HepG2 (cell line): ENCODE measurements around the gene ENTPD1. TPM values are rescaled to one million over a fixed set of nuclear protein-coding genes. Genes with fewer than 3 reads are reported as not detected.

Source experiments
- ATAC-seq: fragments of 200-7000 bp; cut with Tn5 transposase; 3 replicates; pipeline ENCODE4 v1.9.1; 2020; ENCODE audit warnings: mild to moderate bottlenecking, moderate library complexity
- BruUV-seq: library from RNA; stranded (reverse); fragments of 400-500 nt; replicated peaks from 2 replicates; lab custom pipeline; 2021; lab: Mats Ljungman, UMichigan
- CTCF ChIA-PET: fragments of 300-600 bp; formaldehyde crosslinking; extraction: SDS; loops from one replicate; lab custom pipeline; 2021; ENCODE audit warnings: low total read pairs, inconsistent platforms, low intra/inter-chr PET ratio; lab: Yijun Ruan, JAX
- POLR2A ChIA-PET: fragments of 350-600 bp; sonication (Branson Sonifier 250); formaldehyde crosslinking; loops from one replicate; lab custom pipeline; 2020; ENCODE audit warnings: antibody characterized with exemption, inconsistent platforms; lab: Yijun Ruan, JAX
- DNase-seq: peaks from one replicate; pipeline ENCODE4 v3.0.0-alpha.2; 2015; ENCODE audit warnings: low spot score
- FAIRE-seq: peaks from 3 replicates; lab custom pipeline; 2011; peaks lifted over from hg19 to GRCh38; lab: Jason Lieb, UNC
- H2AFZ ChIP-seq: one replicate; pipeline ENCODE4 v1.6.1; 2011; ENCODE audit warnings: low read length, inconsistent platforms
- H3K27ac ChIP-seq: fragments of 300-600 bp; 3 replicates; pipeline ENCODE4 v1.8.0; 2011; ENCODE audit warnings: mixed run types, mild to moderate bottlenecking, mixed read lengths, low read length, inconsistent platforms; ENCODE audit not compliant: insufficient read depth; ENCODE audit errors: extremely low read length
- H3K27me3 ChIP-seq, 2 experiments: fragments of 200-600 bp in 1 of 2; 2 replicates in 1 of 2; 3 replicates in 1 of 2; pipeline versions ENCODE4 v1.6.0 to v1.8.0; 2011; ENCODE audit warnings: low read length in 2 of 2, mild to moderate bottlenecking in 2 of 2, moderate library complexity in 2 of 2, inconsistent platforms in 1 of 2; ENCODE audit not compliant: insufficient read depth in 2 of 2, control insufficient read depth in 1 of 2
- H3K36me3 ChIP-seq, 2 experiments: fragments of 200-600 bp in 1 of 2; replicated peaks in 1 of 2; 2 replicates in 1 of 2; 3 replicates in 1 of 2; pipeline versions ENCODE4 v1.5.1 to v1.8.0; 2011; ENCODE audit warnings: low read length in 2 of 2, inconsistent platforms in 1 of 2; ENCODE audit not compliant: insufficient read depth in 2 of 2, control insufficient read depth in 1 of 2
- H3K4me1 ChIP-seq: 2 replicates; pipeline ENCODE4 v1.5.1; 2012; ENCODE audit warnings: low read length, inconsistent platforms; ENCODE audit not compliant: insufficient read depth
- H3K4me2 ChIP-seq: 2 replicates; pipeline ENCODE4 v1.6.0; 2011; ENCODE audit warnings: low read depth, low read length, inconsistent platforms
- H3K4me3 ChIP-seq, 3 experiments: fragments of 200-600 bp in 1 of 3; sonication (generic), shearing (Covaris generic) in 1 of 3; replicated peaks in 1 of 3; 2 replicates each; pipeline ENCODE4 v1.5.1; 2011 to 2016; ENCODE audit warnings: low read length in 3 of 3, inconsistent platforms in 2 of 3, low read depth in 2 of 3, mild to moderate bottlenecking in 2 of 3, control low read depth in 1 of 3, mixed read lengths in 1 of 3; ENCODE audit not compliant: insufficient read depth in 1 of 3
- H3K79me2 ChIP-seq: one replicate; pipeline ENCODE4 v1.6.1; 2011; ENCODE audit warnings: low read length, inconsistent platforms; ENCODE audit not compliant: insufficient read depth
- H3K9ac ChIP-seq: 2 replicates; pipeline ENCODE4 v1.6.0; 2011; ENCODE audit warnings: mild to moderate bottlenecking, low read depth, low read length, inconsistent platforms; ENCODE audit not compliant: insufficient read depth
- H3K9me3 ChIP-seq: 2 replicates; pipeline ENCODE4 v1.5.1; 2012; ENCODE audit warnings: mild to moderate bottlenecking, low read length
- H4K20me1 ChIP-seq: 2 replicates; pipeline ENCODE4 v1.6.0; 2011; ENCODE audit warnings: inconsistent platforms, mild to moderate bottlenecking, low read length, moderate library complexity; ENCODE audit not compliant: insufficient read depth
- KAT8 ChIP-seq: IDR thresholded peaks from 2 replicates; pipeline ENCODE4 v1.6.1; 2016; ENCODE audit warnings: missing genetic modification reagents, missing compliant biosample characterization
- KDM3A ChIP-seq: IDR thresholded peaks from 2 replicates; pipeline ENCODE4 v1.6.1; 2018; ENCODE audit warnings: low read depth, missing compliant biosample characterization
- NFKBIZ ChIP-seq: IDR thresholded peaks from 2 replicates; pipeline ENCODE4 v1.6.1; 2018; ENCODE audit warnings: missing genetic modification reagents, missing compliant biosample characterization
- RAD51 ChIP-seq: fragments of 450-650 bp; IDR thresholded peaks from 2 replicates; pipeline ENCODE4 v1.6.1; 2016; ENCODE audit warnings: borderline replicate concordance
- RBFOX2 ChIP-seq: fragments of 200-400 bp; formaldehyde crosslinking; IDR thresholded peaks from 2 replicates; pipeline ENCODE4 v1.6.1; 2017; ENCODE audit warnings: low read depth, mild to moderate bottlenecking, low read length
- RBM39 ChIP-seq: fragments of 200-400 bp; formaldehyde crosslinking; IDR thresholded peaks from one replicate; pipeline ENCODE4 v1.6.1; 2018; ENCODE audit warnings: antibody characterized with exemption, mild to moderate bottlenecking, low read depth, low read length; ENCODE audit not compliant: poor library complexity, severe bottlenecking
- RORA ChIP-seq: sonication (generic); formaldehyde crosslinking; IDR thresholded peaks from 2 replicates; pipeline ENCODE4 v1.5.0; 2020; ENCODE audit warnings: mild to moderate bottlenecking, missing genetic modification reagents, moderate library complexity
- SMAD3 ChIP-seq: sonication (generic); formaldehyde crosslinking; IDR thresholded peaks from 2 replicates; pipeline ENCODE4 v1.4.0; 2020; ENCODE audit warnings: missing genetic modification reagents
- ZEB1 ChIP-seq: IDR thresholded peaks from 2 replicates; pipeline ENCODE4 v1.6.1; 2012; ENCODE audit warnings: mild to moderate bottlenecking, low read depth, inconsistent platforms; ENCODE audit not compliant: insufficient replicate concordance
- ZNF160 ChIP-seq: sonication (generic); formaldehyde crosslinking; IDR thresholded peaks from 2 replicates; pipeline ENCODE4 v1.8.0; 2022; ENCODE audit warnings: mild to moderate bottlenecking, inconsistent platforms, missing genetic modification reagents
- ZNF234 ChIP-seq: sonication (generic); formaldehyde crosslinking; conservative IDR thresholded peaks from 2 replicates; pipeline ENCODE4 v1.5.1; 2020; ENCODE audit warnings: mild to moderate bottlenecking, missing genetic modification reagents
- ZNF3 ChIP-seq: IDR thresholded peaks from 2 replicates; pipeline ENCODE4 v1.7.0; 2017; ENCODE audit warnings: inconsistent platforms
- ZNF772 ChIP-seq: sonication (generic); formaldehyde crosslinking; IDR thresholded peaks from 2 replicates; pipeline ENCODE4 v1.5.0; 2020; ENCODE audit warnings: mild to moderate bottlenecking, missing genetic modification reagents
- WGBS: methylation state at CpG from one replicate; pipeline ENCODE4 v1.1.6; 2017; ENCODE audit warnings: low lambda C conversion rate; 5-methylcytosine and 5-hydroxymethylcytosine counted together
- in situ Hi-C: cut with HindIII; loops from 2 replicates; pipeline ENCODE4 v1.10.0; 2017; ENCODE audit warnings: low pct_unique_long_range_greater_than_20kb; ENCODE audit not compliant: extremely low pct_ligation_motif_present
- intact Hi-C: fragments of 100-400 bp; cut with micrococcal nuclease; formaldehyde crosslinking; loops from one replicate; pipeline ENCODE4 v1.10.0; 2022; ENCODE audit not compliant: unreplicated experiment
- polyA plus RNA-seq, 8 experiments: library from polyadenylated mRNA; depleted of rRNA in 3 of 8; stranded (reverse) in 7 of 8; unstranded in 1 of 8; fragments of >200 nt; fragmentation: Illumina TruSeq in 4 of 8; extraction: Trizol in 4 of 8; gene quantifications; 2 replicates each; pipeline versions ENCODE4 v1.2.1 to v1.2.3, GENCODE V29; 2011 to 2016; ENCODE audit warnings: low read depth in 4 of 8, missing spikeins in 1 of 8, mixed read lengths in 1 of 8; ENCODE audit not compliant: insufficient read depth in 1 of 8
- total RNA-seq, 5 experiments: library from RNA; depleted of rRNA; stranded (reverse); fragments of >200 nt; fragmentation: Illumina TruSeq; extraction: Trizol; gene quantifications; 2 replicates each; pipeline ENCODE4 v1.2.3, GENCODE V29; 2016; ENCODE audit warnings: low read depth in 1 of 5
- TF ChIP-seq, protein P1 (sequence below): sonication (generic); formaldehyde crosslinking; IDR thresholded peaks from 2 replicates; pipeline ENCODE4 v1.4.0; 2020; ENCODE audit warnings: missing genetic modification reagents
- TF ChIP-seq, protein P2 (sequence below): sonication (generic); formaldehyde crosslinking; IDR thresholded peaks from 2 replicates; pipeline ENCODE4 v1.5.0; 2020; ENCODE audit warnings: mild to moderate bottlenecking, missing genetic modification reagents, borderline replicate concordance

The ENTPD1 gene
- total and polyA plus RNA-seq, 2 of the 13 experiments (the other 11 are each of a cell fraction or from before 2014, with no cell fraction given) = 0.07 TPM

DNA sequence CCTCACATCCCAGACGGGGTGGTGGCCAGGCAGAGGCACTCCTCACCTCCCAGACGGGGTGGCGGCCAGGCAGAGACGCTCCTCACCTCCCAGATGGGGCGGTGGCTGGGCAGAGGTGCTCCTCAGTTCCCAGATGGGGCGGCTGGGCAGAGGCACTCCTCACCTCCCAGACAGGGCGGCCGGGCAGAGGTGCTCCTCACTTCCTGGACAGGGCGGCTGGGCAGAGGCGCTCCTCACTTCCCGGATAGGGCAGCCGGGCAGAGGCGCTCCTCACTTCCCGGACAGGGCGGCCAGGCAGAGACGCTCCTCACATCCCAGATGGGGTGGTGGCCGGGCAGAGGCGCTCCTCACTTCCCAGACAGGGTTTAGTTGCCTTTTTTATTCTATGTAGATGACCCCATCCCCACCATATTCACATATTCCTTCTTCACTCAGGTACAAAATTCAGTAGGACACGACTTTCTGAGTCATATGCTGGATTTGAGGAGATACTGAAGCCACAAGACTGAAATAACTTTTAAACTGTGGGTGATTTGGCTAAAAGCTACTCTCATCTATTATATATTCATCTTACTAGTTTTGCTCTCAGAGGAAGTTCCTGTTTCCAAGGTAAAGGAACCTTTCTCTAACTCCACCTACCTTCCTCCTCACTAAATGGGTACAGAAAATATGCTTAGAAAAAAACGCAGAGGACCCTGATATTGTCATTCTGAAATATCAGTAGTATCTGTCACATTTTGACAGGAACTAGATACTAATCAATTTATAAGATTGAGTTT, 54.4 kb downstream of the ENTPD1 start:
- POLR2A ChIA-PET = no interaction called here
- intact Hi-C loops = no loop called here
- Histone ChIP-seq H3K27ac (no peak overlapping the region), H3K79me2 (no peaks in the 10 kb centered on the region), H3K4me3 (no peak overlapping the region), H3K4me2 (no peak overlapping the region), H3K36me3 (no peaks in the 10 kb centered on the region), H3K4me1 (peaks cover 56% of the 10 kb centered on the region), H2AFZ (no peak overlapping the region), H4K20me1 (no peaks in the 10 kb centered on the region), H3K9ac (no peak overlapping the region), H3K9me3 (no peaks in the 10 kb centered on the region), H3K27me3 (no peaks in the 10 kb centered on the region)
- CTCF ChIA-PET = no interaction called here
- in situ Hi-C loops = no loop called here
- ATAC-seq (no peak), FAIRE-seq (no peak), DNase-seq (no peak)
- 92% methylated on average over 10 of the region's 20 CpGs for WGBS
- TF ChIP-seq, protein P1, sequence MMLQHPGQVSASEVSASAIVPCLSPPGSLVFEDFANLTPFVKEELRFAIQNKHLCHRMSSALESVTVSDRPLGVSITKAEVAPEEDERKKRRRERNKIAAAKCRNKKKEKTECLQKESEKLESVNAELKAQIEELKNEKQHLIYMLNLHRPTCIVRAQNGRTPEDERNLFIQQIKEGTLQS (CRISPR knock-in tag) = no peak
- TF ChIP-seq SMAD3 (no peak), ZNF234 (CRISPR knock-in tag) (no peak)
- no TSS peak for BruUV-seq

DNA sequence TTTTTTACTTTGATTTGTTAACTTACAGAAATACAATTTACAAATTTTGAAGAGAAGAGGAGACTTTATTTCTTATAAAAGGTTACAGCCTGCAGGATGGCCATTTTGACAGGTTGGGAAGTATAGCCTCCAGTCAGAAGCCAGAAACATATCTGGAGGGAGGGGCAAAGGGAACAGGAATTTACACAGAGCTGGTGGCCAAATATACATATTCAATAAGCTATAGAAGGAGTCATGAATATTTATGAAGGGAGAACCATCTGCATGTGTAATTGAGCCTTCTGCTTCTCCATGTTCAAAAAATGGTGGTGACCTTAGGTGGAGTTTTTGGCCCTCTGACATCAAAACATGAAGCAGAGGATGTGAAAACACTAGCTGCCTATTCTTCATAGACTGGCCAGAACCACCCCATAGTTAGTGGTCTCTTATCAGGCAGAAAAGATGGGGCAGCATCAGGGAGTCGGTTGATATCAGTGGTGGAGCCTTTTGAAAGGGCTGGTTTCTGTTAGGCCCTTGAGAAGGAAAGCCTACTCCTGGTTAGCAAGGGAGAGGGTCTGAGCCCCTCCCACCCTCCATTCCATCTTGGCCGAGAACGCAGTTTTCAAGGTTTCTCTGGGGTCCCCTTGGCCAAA, 57.2 kb downstream of the ENTPD1 start:
- BruUV-seq = no TSS peak

More for the DNA sequence above, 57.2 kb downstream of the ENTPD1 start:
- Histone ChIP-seq H3K36me3 (no peaks in the 10 kb centered on the region), H4K20me1 (no peaks in the 10 kb centered on the region), H3K9me3 (no peaks in the 10 kb centered on the region), H2AFZ (no peak overlapping the region), H3K4me1 (peaks cover 45% of the 10 kb centered on the region), H3K27ac (no peak overlapping the region), H3K27me3 (no peaks in the 10 kb centered on the region), H3K9ac (no peak overlapping the region), H3K4me2 (no peak overlapping the region), H3K79me2 (no peaks in the 10 kb centered on the region), H3K4me3 (no peak overlapping the region)
- intact Hi-C loops = no loop called here
- no peak for TF ChIP-seq RORA (CRISPR knock-in tag)
- TF ChIP-seq RAD51 = no peak
- no peak for TF ChIP-seq KAT8
- TF ChIP-seq, protein P2, sequence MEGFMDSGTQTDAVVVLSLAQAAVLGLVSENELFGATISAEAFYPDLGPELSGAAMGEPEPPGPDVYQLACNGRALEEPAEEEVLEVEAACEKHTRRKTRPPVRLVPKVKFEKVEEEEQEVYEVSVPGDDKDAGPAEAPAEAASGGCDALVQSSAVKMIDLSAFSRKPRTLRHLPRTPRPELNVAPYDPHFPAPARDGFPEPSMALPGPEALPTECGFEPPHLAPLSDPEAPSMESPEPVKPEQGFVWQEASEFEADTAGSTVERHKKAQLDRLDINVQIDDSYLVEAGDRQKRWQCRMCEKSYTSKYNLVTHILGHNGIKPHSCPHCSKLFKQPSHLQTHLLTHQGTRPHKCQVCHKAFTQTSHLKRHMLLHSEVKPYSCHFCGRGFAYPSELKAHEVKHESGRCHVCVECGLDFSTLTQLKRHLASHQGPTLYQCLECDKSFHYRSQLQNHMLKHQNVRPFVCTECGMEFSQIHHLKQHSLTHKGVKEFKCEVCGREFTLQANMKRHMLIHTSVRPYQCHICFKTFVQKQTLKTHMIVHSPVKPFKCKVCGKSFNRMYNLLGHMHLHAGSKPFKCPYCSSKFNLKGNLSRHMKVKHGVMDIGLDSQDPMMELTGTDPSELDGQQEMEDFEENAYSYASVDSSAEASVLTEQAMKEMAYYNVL (CRISPR knock-in tag) = no peak
- no peak for TF ChIP-seq ZEB1
- TF ChIP-seq RBFOX2 = no peak
- no peak for TF ChIP-seq ZNF160 (CRISPR knock-in tag)
- no peak for TF ChIP-seq RBM39
- no peak for TF ChIP-seq NFKBIZ
- no peak for TF ChIP-seq ZNF3 (CRISPR knock-in tag)
- TF ChIP-seq ZNF772 = no peak
- no peak for TF ChIP-seq KDM3A (CRISPR knock-in tag)
- DNase-seq (no peak), FAIRE-seq (no peak), ATAC-seq (no peak)
- ChIA-PET POLR2A (no interaction called here), CTCF (no interaction called here)
- 58% methylated on average over 3 of the region's 3 CpGs for WGBS
- in situ Hi-C loops = no loop called here
